Adrenal gland (tissue), 12 donors: ENCODE measurements around the gene MRFAP1. TPM values are rescaled to one million over a fixed set of nuclear protein-coding genes. Genes with fewer than 3 reads are reported as not detected.

ENCODE experiments used
- DNase-seq, 7 donors: peaks; one replicate each; pipeline ENCODE4 v3.0.0-alpha.2; 2019 to 2020
- H3K27ac ChIP-seq, 5 donors: fragments of 200-600 bp; sonication (generic) in 4 of 5; 1 replicate in 3 of 5; 2 replicates in 2 of 5; pipeline versions ENCODE4 v1.5.1 to v1.8.0; 2016 to 2020; ENCODE audit warnings: mild to moderate bottlenecking in 1 of 5
- H3K27me3 ChIP-seq: fragments of 200-600 bp; 2 replicates; pipeline ENCODE4 v1.8.0; 2021
- H3K36me3 ChIP-seq, 2 donors: fragments of 200-600 bp; replicated peaks in 1 of 2; 1 replicate in 1 of 2; 2 replicates in 1 of 2; pipeline versions ENCODE4 v1.5.1 to v1.8.0; 2018 to 2022
- H3K4me1 ChIP-seq, 2 donors: fragments of 200-600 bp; replicated peaks in 1 of 2; 1 replicate in 1 of 2; 2 replicates in 1 of 2; pipeline versions ENCODE4 v1.5.1 to v1.8.0; 2018 to 2021
- H3K4me3 ChIP-seq, 4 donors: fragments of 200-600 bp; sonication (generic) in 3 of 4; one replicate each; pipeline ENCODE4 v1.5.1; 2016 to 2018
- H3K9me3 ChIP-seq, 3 donors: fragments of 200-600 bp; sonication (generic) in 1 of 3; replicated peaks in 1 of 3; 1 replicate in 2 of 3; 2 replicates in 1 of 3; pipeline versions ENCODE4 v1.5.1 to v1.8.0; 2016 to 2021
- CTCF ChIP-seq, 6 experiments: fragments of 450-650 bp in 4 of 6; fragments of 200-600 bp in 2 of 6; sonication (generic) in 1 of 6; IDR thresholded peaks; 1 replicate in 5 of 6; 2 replicates in 1 of 6; pipeline versions ENCODE4 v1.5.1 to v1.8.0; 2016 to 2021; ENCODE audit warnings: antibody characterized with exemption in 6 of 6, mild to moderate bottlenecking in 2 of 6, moderate library complexity in 1 of 6
- POLR2A ChIP-seq, 2 donors: fragments of 450-650 bp; IDR thresholded peaks; one replicate each; pipeline ENCODE4 v1.6.1; 2017; ENCODE audit warnings: antibody characterized with exemption in 2 of 2, mild to moderate bottlenecking in 2 of 2, moderate library complexity in 1 of 2
- WGBS, 4 donors: extraction: QIAGEN DNeasy Blood & Tissue Kit in 2 of 4; methylation state at CpG; one replicate each; pipeline versions ENCODE4 v1.1.5 to v1.1.7; 2013 to 2017; 5-methylcytosine and 5-hydroxymethylcytosine counted together
- intact Hi-C, 2 donors: fragments of 100-400 bp; cut with DNase I; formaldehyde crosslinking; loops; one replicate each; pipeline versions ENCODE4 v1.14.1 to v1.15.0; 2022 to 2023
- polyA plus RNA-seq, 3 donors: library from polyadenylated mRNA; stranded (reverse); fragments of 200-250 nt in 2 of 3; fragments of 350-450 nt in 1 of 3; fragmentation: Illumina TruSeq in 1 of 3; extraction: RNeasy Lipid Tissue Mini Kit (QIAGEN cat#74804) in 1 of 3; gene quantifications; one replicate each; pipeline ENCODE4 v1.2.3, GENCODE V29; 2013 to 2014
- total RNA-seq, 9 donors: library from RNA; depleted of rRNA in 4 of 9; stranded (reverse); fragments of >200 nt in 4 of 9; fragments of 120-200 nt in 1 of 9; fragmentation: NEBNext Ultra II Directional in 1 of 9; extraction: Animal tissue kit (Norgen Biotek cat#: 25700) in 1 of 9; gene quantifications; one replicate each; pipeline versions ENCODE4 v1.1.0 to v1.2.4, GENCODE V29; 2013 to 2023
- donor health status: healthy with polysubstance abuse.
- donor health status: Bipolar disorder and iron deficiency.
- donor health status: DM: yes; HTN: yes; CAD: no.
- donor health status: DM: no; HTN: no; CAD: no.
- donor health status: DM: no; HTN: no; CAD: no.
- donor health status: DM: yes; HTN: yes; CAD: no.

MRFAP1 gene
- total and polyA plus RNA-seq, 12 donors = 161 to 618 (median 329) TPM

GRCh38 chr4:6591781-6592180 lies 48.7 kb upstream of the MRFAP1 start:
- DNase-seq = no peak
- H3K36me3 ChIP-seq = peaks cover 0 to 21% of the 10 kb centered on the region in 2 donors
- intact Hi-C loops = no loop called here
- WGBS, 4 donors = 81 to 88% (median 85%) methylated on average over 6 to 9 of the region's 9 CpGs
- H3K27ac ChIP-seq = no peak overlapping the region
- H3K9me3 ChIP-seq = no peaks in the 10 kb centered on the region
- no peak overlapping the region for H3K4me3 ChIP-seq
- TF ChIP-seq POLR2A (IDR thresholded peaks at IDR 0.05) (no peak), CTCF (IDR thresholded peaks at IDR 0.05) (no peak)
- H3K27me3 ChIP-seq = no peaks in the 10 kb centered on the region
- no peaks in the 10 kb centered on the region for H3K4me1 ChIP-seq

GRCh38 chr4:6592804-6593563 lies 47.5 kb upstream of the MRFAP1 start:
- intact Hi-C loops = no loop called here
- Histone ChIP-seq H3K4me1 (no peaks in the 10 kb centered on the region), H3K4me3 (no peak overlapping the region), H3K9me3 (no peaks in the 10 kb centered on the region), H3K36me3 (peaks cover 0 to 28% of the 10 kb centered on the region in 2 donors), H3K27me3 (no peaks in the 10 kb centered on the region), H3K27ac (no peak overlapping the region)
- DNase-seq = no peak
- 92 to 94% (median 93%) methylated on average over 7 to 16 of the region's 16 CpGs for WGBS, 4 donors
- TF ChIP-seq CTCF (IDR thresholded peaks at IDR 0.05) = no peak
- TF ChIP-seq POLR2A (IDR thresholded peaks at IDR 0.05) = no peak

- H3K4me1 ChIP-seq = no peaks in the 10 kb centered on the region
- H3K36me3 ChIP-seq = peaks cover 0 to 25% of the 10 kb centered on the region in 2 donors
- no peak overlapping the region for H3K4me3 ChIP-seq
- intact Hi-C loops = no loop called here
- WGBS, 4 donors = 94 to 100% (median 96%) methylated on average over 1 to 22 of the region's 22 CpGs
- DNase-seq = no peak
- TF ChIP-seq CTCF (IDR thresholded peaks at IDR 0.05) (no peak), POLR2A (IDR thresholded peaks at IDR 0.05) (no peak)
- no peak overlapping the region for H3K27ac ChIP-seq
- no peaks in the 10 kb centered on the region for H3K27me3 ChIP-seq
- H3K9me3 ChIP-seq = no peaks in the 10 kb centered on the region
These were observed 46.1 kb upstream of the MRFAP1 start for GRCh38 chr4:6594341-6594740.

- peaks cover 0 to 25% of the 10 kb centered on the region in 2 donors for H3K36me3 ChIP-seq
- H3K4me1 ChIP-seq = no peaks in the 10 kb centered on the region
- no peaks in the 10 kb centered on the region for H3K9me3 ChIP-seq
- H3K4me3 ChIP-seq = no peak overlapping the region
- no peak overlapping the region for H3K27ac ChIP-seq
- DNase-seq = no peak
- no peak for TF ChIP-seq POLR2A (IDR thresholded peaks at IDR 0.05)
- TF ChIP-seq CTCF (IDR thresholded peaks at IDR 0.05) = no peak
- 91 to 94% (median 92%) methylated on average over 6 to 7 of the region's 7 CpGs for WGBS, 4 donors
- intact Hi-C loops = no loop called here
- no peaks in the 10 kb centered on the region for H3K27me3 ChIP-seq
These were observed 45.6 kb upstream of the MRFAP1 start for GRCh38 chr4:6594826-6595355.
